GM12865 (cell line): ENCODE data around the gene ATP8B2.
"Not testable (repeated sequence)": the region's sequence is repeated elsewhere in the genome, so short reads cannot be mapped to it uniquely, and the experiment has no call there.

Source experiments
- DNase-seq: peaks from one replicate; pipeline ENCODE4 v3.0.0; 2010; ENCODE audit warnings: low read depth
- H3K4me3 ChIP-seq: 2 replicates; pipeline ENCODE4 v1.5.1; 2011; ENCODE audit warnings: mild to moderate bottlenecking, low read depth, low read length, control low read depth
- TF ChIP-seq, protein P1 (sequence below): IDR thresholded peaks from 2 replicates; pipeline ENCODE4 v1.5.1; 2011; ENCODE audit warnings: low read length, control low read depth, low read depth, inconsistent platforms; ENCODE audit not compliant: insufficient read depth; ENCODE audit errors: missing control alignments

Gene ATP8B2, protein sequence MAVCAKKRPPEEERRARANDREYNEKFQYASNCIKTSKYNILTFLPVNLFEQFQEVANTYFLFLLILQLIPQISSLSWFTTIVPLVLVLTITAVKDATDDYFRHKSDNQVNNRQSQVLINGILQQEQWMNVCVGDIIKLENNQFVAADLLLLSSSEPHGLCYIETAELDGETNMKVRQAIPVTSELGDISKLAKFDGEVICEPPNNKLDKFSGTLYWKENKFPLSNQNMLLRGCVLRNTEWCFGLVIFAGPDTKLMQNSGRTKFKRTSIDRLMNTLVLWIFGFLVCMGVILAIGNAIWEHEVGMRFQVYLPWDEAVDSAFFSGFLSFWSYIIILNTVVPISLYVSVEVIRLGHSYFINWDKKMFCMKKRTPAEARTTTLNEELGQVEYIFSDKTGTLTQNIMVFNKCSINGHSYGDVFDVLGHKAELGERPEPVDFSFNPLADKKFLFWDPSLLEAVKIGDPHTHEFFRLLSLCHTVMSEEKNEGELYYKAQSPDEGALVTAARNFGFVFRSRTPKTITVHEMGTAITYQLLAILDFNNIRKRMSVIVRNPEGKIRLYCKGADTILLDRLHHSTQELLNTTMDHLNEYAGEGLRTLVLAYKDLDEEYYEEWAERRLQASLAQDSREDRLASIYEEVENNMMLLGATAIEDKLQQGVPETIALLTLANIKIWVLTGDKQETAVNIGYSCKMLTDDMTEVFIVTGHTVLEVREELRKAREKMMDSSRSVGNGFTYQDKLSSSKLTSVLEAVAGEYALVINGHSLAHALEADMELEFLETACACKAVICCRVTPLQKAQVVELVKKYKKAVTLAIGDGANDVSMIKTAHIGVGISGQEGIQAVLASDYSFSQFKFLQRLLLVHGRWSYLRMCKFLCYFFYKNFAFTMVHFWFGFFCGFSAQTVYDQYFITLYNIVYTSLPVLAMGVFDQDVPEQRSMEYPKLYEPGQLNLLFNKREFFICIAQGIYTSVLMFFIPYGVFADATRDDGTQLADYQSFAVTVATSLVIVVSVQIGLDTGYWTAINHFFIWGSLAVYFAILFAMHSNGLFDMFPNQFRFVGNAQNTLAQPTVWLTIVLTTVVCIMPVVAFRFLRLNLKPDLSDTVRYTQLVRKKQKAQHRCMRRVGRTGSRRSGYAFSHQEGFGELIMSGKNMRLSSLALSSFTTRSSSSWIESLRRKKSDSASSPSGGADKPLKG

DNA sequence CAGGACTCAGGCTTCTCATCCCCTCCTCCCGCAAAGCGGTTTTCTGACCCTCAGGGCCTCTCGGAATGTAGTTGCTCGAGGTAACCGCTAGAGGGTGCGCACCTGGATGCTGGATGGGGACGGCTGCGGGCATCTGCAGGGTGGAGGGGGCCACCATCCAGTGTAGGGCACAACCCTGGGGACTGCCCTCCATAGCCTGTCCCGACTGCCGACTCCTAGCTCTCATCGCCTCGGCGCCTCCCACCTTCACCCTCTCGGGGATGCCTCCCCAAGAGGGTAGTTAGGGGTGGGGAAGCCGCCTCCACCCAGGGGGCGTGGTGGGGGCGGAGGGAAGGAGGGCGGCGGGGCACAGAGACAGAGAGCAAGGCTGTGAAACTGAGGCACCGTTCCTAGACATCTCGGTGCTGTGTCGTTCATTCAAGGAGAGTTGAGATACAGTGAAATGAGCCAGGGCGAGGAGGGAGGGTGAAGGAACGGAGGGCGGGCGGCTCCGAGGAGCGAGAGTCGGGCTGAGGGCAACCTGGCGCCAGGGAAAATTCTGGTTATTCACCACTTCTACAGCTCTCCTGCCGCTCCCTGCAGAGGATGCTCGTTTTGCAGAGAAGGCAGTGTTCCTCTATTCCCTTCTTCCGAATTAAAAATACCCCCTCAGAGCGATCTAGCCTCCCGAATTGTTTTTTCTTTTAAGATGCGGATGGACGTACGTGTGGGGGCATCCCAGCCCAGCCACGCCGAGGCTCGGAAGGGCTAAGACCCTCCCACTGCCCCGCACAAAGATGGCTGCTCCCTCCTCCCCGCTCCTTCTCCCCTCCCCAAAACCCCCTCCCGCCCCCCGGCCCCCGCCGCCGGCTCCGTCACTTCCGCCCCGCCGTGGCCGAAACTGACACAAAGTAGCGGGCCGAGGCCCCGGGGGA, at the start of gene ATP8B2:
Gene ATP8B2 (plus strand): TSS at position 857 of the 914 bp plus-strand sequence. CDS start 2,617 bp downstream, outside the sequence.
- peak; percentile 86 for DNase-seq
- H3K4me3 ChIP-seq = peak within 1 kb of the TSS; percentile 74
- TF ChIP-seq, protein P1, sequence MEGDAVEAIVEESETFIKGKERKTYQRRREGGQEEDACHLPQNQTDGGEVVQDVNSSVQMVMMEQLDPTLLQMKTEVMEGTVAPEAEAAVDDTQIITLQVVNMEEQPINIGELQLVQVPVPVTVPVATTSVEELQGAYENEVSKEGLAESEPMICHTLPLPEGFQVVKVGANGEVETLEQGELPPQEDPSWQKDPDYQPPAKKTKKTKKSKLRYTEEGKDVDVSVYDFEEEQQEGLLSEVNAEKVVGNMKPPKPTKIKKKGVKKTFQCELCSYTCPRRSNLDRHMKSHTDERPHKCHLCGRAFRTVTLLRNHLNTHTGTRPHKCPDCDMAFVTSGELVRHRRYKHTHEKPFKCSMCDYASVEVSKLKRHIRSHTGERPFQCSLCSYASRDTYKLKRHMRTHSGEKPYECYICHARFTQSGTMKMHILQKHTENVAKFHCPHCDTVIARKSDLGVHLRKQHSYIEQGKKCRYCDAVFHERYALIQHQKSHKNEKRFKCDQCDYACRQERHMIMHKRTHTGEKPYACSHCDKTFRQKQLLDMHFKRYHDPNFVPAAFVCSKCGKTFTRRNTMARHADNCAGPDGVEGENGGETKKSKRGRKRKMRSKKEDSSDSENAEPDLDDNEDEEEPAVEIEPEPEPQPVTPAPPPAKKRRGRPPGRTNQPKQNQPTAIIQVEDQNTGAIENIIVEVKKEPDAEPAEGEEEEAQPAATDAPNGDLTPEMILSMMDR = peak; percentile 96

DNA sequence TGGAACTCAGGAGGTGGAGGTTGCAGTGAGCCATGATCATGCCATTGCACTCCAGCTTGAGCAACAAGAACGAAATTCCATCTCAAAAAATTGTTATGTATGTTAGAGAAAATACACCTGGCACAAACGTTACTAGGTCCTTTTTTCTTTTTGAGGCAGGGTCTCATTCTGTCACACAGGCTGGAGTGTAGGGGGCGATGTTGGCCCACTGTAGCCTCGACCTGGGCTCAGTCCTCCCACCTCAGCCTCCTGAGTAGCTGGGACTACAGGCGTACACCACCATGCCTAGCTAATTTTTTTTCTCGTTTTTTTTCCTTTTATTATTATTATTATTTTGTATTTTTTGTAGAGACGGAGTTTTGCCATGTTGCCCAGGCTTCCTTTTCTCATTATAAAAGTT, 48.5 kb upstream of the ATP8B2 start:
- TF ChIP-seq, protein P1 = peak; percentile 23
- DNase-seq = peak; percentile 9
- H3K4me3 ChIP-seq = no peak overlapping the region

DNA sequence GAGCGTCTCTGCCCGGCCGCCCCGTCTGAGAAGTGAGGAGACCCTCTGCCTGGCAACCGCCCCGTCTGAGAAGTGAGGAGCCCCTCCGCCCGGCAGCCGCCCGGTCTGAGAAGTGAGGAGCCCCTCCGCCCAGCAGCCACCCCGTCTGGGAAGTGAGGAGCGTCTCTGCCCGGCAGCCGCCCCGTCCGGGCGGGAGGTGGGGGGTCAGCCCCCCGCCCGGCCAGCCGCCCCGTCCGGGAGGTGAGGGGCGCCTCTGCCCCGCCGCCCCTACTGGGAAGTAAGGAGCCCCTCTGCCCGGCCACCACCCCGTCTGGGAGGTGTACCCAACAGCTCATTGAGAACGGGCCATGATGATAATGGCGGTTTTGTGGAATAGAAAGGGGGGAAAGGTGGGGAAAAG, 37.7 kb upstream of the ATP8B2 start:
- H3K4me3 ChIP-seq, DNase-seq: not testable (repeated sequence)

DNA sequence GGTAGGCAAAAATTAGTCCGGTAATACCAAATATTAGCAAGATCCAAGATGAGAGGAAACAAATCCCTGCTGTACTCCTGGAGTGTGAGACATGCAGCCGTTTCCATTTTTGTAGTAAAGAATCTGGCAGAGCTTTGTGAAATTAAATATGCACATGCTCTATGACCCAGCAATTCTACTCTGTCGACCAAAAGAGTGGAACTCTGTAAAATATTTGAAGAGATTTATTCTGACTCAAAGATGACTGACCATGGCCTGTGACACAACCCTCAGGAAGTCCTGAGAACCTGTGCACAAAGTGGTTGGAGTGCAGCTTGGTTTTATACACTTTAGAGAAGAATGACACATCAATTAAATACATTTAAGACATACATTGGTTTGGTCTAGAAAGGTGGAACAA, 36.7 kb upstream of the ATP8B2 start:
- DNase-seq = no peak
- no peak overlapping the region for H3K4me3 ChIP-seq
- TF ChIP-seq, protein P1 = no peak

DNA sequence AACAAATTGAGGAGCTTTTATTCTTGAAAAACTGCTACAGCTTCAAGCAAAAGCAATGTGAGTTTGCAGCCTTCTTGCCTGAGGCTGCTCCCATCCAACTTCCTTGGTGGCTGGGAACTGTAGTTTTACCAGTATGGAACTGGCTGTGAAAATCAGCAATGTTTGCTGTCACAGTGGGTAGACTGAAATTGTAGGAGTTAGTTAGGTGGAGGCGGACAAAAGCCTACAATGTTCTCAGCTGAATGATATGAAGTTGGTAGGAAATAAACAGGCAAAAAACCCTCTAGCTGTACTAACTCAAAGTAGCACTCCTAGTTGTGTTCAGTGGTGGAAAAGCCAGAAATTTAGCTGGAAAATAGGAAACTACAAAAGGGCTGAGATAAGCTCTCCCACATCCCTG, 34.4 kb upstream of the ATP8B2 start:
- H3K4me3 ChIP-seq = no peak overlapping the region
- no peak for DNase-seq
- TF ChIP-seq, protein P1 = no peak

DNA sequence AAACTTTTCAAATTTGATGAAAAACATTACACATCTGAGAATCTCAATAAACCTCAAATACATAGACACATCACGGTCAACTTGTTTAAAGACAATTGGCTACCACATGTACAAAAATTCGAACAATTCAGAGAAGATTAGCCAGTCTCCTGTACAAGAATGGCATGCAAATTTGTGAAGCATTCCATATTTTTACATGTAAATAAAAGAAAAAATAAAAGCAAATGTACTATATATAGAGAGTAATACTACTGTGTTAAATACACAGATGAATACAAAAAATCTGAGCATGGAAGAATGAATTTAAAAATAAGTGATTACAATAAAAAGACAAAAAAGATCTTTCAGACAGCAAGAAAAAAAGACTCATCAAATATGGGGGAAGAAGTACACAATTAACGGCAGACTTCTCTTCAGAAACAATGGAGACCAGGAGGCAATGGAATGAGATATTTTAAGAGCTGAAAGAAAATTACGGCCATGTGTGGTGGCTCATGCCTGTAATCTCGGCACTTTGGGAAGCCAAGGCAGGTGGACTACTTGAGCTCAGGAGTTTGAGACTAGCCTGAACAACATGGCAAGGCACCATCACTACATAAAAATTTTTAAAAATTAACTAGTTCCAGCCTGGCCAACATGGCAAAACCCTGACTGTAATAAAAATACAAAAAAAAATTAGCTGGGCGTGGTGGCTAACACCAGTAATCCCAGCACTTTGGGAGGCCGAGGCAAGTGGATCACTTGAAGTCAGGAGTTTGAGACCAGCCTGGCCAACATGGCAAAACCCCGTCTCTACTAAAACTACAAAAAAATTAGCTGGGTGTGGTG, 29.7 kb upstream of the ATP8B2 start:
- DNase-seq = no peak

More for the DNA sequence above, 29.7 kb upstream of the ATP8B2 start:
- TF ChIP-seq, protein P1 = no peak
- no peak overlapping the region for H3K4me3 ChIP-seq
